HFFc6 (cell line): ENCODE data around the gene RANBP1. TPM values are rescaled to one million over a fixed set of nuclear protein-coding genes. Genes with fewer than 3 reads are reported as not detected.

Source experiments
- DNase-seq: peaks from one replicate; pipeline ENCODE4 v3.0.0-alpha.2; 2018
- H3K27ac Mint-ChIP-seq: 2 replicates; pipeline ENCODE4 v1.8.0; 2020; ENCODE audit warnings: mild to moderate bottlenecking, mixed read lengths
- H3K27me3 Mint-ChIP-seq: 2 replicates; pipeline ENCODE4 v1.8.0; 2021; ENCODE audit warnings: mild to moderate bottlenecking, moderate library complexity, mixed read lengths; ENCODE audit not compliant: insufficient read depth
- H3K36me3 Mint-ChIP-seq: 2 replicates; pipeline ENCODE4 v1.8.0; 2021; ENCODE audit warnings: low read depth, mixed read lengths
- H3K4me1 Mint-ChIP-seq: 2 replicates; pipeline ENCODE4 v1.8.0; 2020; ENCODE audit warnings: low read depth, mixed read lengths
- H3K4me3 Mint-ChIP-seq: 2 replicates; pipeline ENCODE4 v1.8.0; 2020; ENCODE audit warnings: mild to moderate bottlenecking, moderate library complexity, mixed read lengths
- H3K9me3 Mint-ChIP-seq: 2 replicates; pipeline ENCODE4 v1.8.0; 2020; ENCODE audit warnings: mild to moderate bottlenecking, mixed read lengths
- CTCF ChIP-seq: fragments of 200-600 bp; sonication (generic); IDR thresholded peaks from 2 replicates; pipeline ENCODE4 v1.5.0; 2021; ENCODE audit warnings: antibody characterized with exemption, mild to moderate bottlenecking
- total RNA-seq, 6 experiments: library from RNA; stranded (reverse); fragmentation: NEBNext Ultra II Directional; extraction: Animal tissue kit (Norgen Biotek cat#: 25700); gene quantifications; 2 replicates in 1 of 6; 3 replicates in 5 of 6; pipeline ENCODE4 v1.2.3, GENCODE V29; 2021

The RANBP1 gene
- total RNA-seq, 6 experiments from 2014 or later, result 177 to 231 (median 226) TPM

- TF ChIP-seq CTCF, result no peak
Measured at GRCh38 chr22:20160041-20160440, 44.1 kb downstream of the RANBP1 start.

GRCh38 chr22:20164863-20165262 is 49.0 kb downstream of the RANBP1 start:
- TF ChIP-seq CTCF, result no peak
- Mint-ChIP-seq H3K27ac (no peak overlapping the region), H3K4me3 (no peak overlapping the region), H3K36me3 (no peaks in the 10 kb centered on the region), H3K4me1 (no peaks in the 10 kb centered on the region), H3K27me3 (peaks cover 24% of the 10 kb centered on the region), H3K9me3 (no peaks in the 10 kb centered on the region)
- no peak for DNase-seq

More at GRCh38 chr22:20160041-20160440, 44.1 kb downstream of the RANBP1 start:
- no peak overlapping the region for H3K4me3 Mint-ChIP-seq
- no peak for DNase-seq
- H3K36me3 Mint-ChIP-seq, result no peaks in the 10 kb centered on the region
- no peak overlapping the region for H3K27ac Mint-ChIP-seq
- no peaks in the 10 kb centered on the region for H3K9me3 Mint-ChIP-seq
- peaks cover 13% of the 10 kb centered on the region for H3K27me3 Mint-ChIP-seq
- H3K4me1 Mint-ChIP-seq, result no peaks in the 10 kb centered on the region

- no peak for TF ChIP-seq CTCF
- Mint-ChIP-seq H3K9me3 (no peaks in the 10 kb centered on the region), H3K27ac (no peak overlapping the region), H3K27me3 (peaks cover 20% of the 10 kb centered on the region), H3K36me3 (no peaks in the 10 kb centered on the region), H3K4me1 (no peaks in the 10 kb centered on the region), H3K4me3 (no peak overlapping the region)
- no peak for DNase-seq
Measured at GRCh38 chr22:20165421-20165820, 49.5 kb downstream of the RANBP1 start.

- H3K27ac Mint-ChIP-seq, result no peak overlapping the region
- H3K9me3 Mint-ChIP-seq, result no peaks in the 10 kb centered on the region
- peaks cover 23% of the 10 kb centered on the region for H3K27me3 Mint-ChIP-seq
- no peak overlapping the region for H3K4me3 Mint-ChIP-seq
- H3K4me1 Mint-ChIP-seq, result no peaks in the 10 kb centered on the region
- DNase-seq, result no peak
- no peaks in the 10 kb centered on the region for H3K36me3 Mint-ChIP-seq
- TF ChIP-seq CTCF, result no peak
Measured at GRCh38 chr22:20165913-20166312, 50.0 kb downstream of the RANBP1 start.

GRCh38 chr22:20166703-20167102 is 50.8 kb downstream of the RANBP1 start:
- Mint-ChIP-seq H3K27ac (no peak overlapping the region), H3K9me3 (no peaks in the 10 kb centered on the region), H3K27me3 (peaks cover 23% of the 10 kb centered on the region), H3K4me3 (no peak overlapping the region), H3K36me3 (no peaks in the 10 kb centered on the region), H3K4me1 (no peaks in the 10 kb centered on the region)
- no peak for DNase-seq
- TF ChIP-seq CTCF, result no peak
